NCI-H446 treated with DMSO at 0.1 percent for 48 hours (cell line): Measurements from ENCODE around the gene SPTBN1.

ENCODE experiments used
- DNase-seq: peaks from one replicate; lab custom pipeline; 2025; lab: John Stamatoyannopoulos, UW

The SPTBN1 gene

GRCh38 chr2:54574107-54574859, 118.2 kb downstream of the SPTBN1 start:
- DNase-seq = no peak

DNA sequence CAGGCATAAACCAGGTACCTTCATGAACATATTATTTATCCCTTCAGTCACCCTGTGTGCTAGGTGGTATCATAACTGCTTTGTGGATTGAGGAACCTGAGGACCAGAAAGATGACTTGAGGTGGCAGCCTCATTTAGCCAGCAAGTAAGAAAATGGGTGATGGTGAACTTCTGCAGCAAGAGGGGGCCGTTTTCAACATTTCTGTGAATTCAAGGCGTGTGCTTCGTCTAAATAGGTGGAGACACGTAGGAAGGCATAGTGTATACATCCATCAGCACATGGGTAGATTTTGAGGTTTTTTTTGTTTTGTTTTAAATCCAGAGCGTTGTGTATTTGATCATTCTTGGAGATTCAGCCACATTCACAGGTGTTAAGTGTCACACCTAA, 118.7 kb downstream of the SPTBN1 start:
- DNase-seq = no peak

DNA sequence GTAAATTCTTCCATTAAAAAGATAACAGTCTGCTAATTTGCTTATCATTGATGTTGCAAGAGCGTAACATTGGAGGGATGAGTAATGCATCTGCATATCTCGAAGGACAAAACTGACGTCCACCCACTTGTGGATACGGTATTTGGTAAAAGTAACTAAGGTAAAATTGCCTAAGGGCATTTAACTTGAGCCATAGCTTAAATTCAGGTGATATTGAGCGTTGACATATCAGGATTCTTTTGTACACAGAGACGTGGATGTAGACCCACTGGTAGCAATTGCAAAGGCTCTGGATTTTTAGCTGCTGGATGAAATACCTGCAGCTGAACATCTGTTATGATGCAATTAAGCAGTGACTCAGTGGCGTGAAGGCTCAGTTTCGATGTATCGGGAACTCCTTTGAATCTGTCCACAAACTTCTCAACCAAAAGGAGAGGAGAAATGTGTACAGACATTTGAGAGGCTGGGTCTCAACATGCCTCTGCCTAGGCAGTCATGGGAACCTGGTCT, 119.3 kb downstream of the SPTBN1 start:
- DNase-seq = no peak

DNA sequence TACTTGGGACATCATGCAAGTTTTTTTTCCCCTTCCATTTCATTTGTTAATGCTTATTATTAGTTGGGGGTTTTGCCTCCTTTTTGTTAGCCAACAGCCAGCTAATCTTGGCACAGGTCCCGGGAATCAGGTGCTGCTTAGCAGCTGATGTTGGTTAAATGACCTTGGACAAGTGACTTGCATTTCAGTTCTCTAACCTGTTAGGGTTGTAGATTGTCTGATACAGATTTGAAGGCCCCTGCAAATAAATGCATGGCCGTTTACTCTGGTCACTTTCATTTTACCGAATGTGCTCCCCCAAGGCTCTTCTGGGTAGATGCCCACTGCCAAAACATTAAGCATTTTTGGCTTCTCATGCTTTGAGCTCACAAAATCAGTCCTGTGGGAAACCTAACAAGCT, 120.9 kb downstream of the SPTBN1 start:
- no peak for DNase-seq

DNA sequence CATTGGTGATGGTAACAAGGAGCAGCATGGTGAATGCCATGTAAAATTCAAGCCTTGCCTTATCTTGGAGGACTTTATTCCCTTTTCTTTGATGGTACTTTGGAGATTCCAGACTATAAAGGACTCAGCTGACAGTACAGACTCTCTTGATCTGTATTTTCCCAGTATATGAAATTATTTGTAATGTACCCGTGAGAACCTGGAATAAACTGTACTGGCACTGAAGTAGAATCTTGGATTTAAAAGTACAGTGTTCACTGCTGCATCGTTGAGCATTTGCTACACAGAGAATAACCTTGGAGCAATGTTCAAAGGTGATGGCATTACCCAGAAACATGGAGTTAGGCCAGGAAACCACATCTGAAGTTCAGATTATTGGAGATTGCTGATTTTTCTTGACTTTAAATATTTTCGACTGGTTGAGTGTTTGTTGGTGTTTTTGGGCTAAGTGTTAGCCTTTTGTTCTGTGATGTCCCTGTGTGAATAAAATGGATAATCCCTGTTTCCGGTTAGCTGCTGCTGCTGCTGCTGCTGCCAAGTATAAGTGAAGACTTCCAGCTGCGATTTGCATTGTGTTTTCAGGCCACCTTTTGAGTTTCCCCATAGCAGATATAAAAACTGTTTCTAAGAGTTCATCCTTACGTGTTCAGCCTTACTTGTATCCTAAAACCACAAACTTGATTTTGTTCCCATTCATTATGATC, 122.0 kb downstream of the SPTBN1 start:
- no peak for DNase-seq

- no peak for DNase-seq
Measured at GRCh38 chr2:54578648-54579045, 122.5 kb downstream of the SPTBN1 start.

- DNase-seq = no peak
Measured at GRCh38 chr2:54579061-54579681, 123.0 kb downstream of the SPTBN1 start.

DNA sequence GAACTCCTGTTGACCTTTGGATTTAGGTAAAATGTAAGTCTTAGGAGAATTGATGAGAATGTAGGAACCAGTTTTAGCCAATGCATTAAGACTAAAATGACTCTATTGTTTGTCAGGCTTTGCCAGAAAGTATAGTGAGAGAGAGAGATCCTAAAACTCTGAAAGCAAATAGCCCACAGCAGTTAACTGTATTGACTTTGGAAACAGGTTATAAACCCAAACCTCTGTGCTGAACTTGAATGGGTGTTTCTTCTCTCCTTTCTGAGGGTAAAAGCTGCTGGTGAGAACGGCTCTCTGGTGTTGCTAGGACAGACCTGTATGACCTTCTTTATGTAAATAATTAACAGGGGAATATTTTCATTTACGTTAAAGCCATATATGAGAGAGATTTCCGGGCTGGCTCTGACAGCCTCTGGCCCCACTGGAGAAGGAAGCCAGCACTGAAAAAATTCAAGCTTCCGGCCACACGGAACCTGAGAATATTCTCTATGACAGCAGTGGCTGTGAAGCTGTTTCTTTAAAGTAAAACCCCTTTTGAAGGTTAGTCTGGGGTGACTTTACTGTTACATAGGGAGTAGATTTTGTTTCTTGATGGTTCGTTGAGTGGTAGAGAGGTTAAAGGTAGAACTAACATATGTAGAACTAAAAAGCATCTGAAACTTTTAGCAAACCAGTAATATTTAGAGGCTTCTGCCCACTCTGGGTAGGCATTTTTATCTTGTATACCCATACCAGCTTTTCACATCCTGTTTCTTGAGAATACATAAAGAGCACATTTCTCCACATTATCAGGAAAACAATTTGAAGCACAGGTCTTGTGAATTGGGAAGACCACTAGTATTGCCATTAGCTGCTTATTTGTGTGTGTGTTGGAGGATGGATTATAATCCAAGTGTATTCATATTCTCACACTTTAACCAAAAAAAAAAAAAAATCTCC, 123.8 kb downstream of the SPTBN1 start:
- no peak for DNase-seq

GRCh38 chr2:54581326-54582039, 125.4 kb downstream of the SPTBN1 start:
- no peak for DNase-seq

DNA sequence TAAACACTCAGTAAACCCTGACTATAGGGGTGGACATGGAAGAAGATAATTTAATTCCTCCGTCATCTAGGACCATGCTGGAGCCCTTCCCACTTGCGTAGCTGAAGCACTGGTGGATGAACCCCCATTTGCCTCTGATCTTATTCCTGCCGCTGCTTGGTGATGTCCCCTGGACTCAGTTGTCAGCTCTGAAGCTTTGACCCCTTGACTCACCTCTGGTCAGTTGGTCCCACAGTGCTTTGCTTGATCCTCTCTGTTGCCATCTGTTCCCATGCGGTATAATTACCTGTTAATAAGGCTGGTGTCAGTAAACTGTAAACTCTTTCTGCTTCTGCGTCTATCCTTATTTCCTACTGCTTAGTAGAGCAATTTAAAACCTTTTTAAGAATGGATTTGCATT, 126.9 kb downstream of the SPTBN1 start:
- DNase-seq = no peak

DNA sequence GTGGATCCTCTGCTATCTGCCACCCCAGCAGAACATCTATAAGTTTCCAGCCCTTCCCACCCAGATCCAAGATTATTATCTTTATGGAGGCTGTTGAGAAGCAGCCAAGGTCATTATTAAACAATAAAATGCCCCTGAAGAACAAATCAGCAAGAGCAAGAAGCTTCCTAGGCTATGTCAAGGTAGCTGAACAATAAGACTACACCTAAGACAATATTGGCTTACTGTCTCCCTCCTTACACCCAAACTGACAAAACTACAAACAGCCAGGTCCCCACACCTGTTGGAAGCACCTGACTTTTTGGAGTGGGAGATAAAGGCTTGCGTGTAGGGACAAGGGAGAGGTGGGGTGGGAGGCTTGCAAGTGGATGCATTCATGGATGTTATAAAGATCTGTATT, 128.5 kb downstream of the SPTBN1 start:
- no peak for DNase-seq

GRCh38 chr2:54585136-54585733, 129.1 kb downstream of the SPTBN1 start:
- no peak for DNase-seq

GRCh38 chr2:54586062-54586461, 129.9 kb downstream of the SPTBN1 start:
- peak; percentile 6 for DNase-seq

DNA sequence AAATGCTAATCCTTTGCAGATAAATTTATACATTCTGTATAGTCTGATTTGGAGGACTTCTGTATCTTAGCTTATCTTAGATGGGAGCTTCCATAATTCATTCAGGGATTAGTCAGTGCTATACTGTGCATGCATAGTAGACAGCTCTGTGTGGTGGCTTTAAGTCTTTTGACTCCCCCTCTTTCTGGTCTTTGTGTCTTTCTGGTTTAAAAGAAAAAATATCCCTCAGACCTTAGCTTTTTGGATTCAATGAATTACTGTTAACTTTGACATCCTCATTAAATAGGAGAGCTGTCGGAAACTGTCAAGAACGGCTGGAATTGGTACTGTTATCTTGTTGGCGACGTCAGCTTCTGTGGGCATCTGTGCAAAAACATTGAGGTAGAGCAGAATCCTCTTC, 130.4 kb downstream of the SPTBN1 start:
- DNase-seq = no peak

DNA sequence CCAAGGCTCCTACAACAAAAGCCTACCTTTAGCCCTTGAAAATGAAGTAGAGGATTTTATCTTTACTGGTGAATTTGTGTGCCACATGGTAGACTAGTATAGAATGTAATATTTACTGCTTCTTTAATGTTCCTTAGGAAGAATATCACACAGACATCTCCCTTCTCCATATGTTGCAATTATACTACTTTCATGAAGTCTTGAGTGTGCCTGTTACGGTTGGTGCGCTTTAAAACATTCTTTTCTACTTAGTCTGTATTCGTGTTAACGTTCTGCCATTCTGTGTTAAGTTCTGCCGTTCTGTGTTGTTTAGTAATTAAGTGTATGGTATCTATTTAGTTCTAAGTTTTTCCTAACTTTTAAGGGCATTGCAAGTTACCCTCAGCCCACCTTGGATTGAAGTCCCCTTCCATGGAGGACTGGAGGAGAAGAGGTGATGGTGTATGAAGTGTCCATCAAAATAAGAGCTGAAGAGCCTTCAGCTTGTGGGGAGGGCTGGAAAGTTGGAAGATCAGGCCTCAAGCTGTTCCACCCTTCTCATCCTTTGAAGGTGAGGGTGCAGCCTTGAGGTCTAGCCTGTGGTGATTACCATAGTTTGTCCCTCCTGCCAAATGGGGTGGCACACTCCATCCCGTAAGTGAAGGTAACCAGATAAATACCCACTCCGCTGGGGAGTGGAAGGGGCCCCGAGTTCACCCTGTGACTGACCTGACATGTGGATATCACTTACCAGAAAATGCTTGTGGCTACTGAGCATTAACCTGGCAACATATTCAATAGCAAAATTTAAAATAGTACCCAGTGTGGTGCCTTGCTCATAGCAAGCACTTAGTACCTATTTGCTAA, 131.3 kb downstream of the SPTBN1 start:
- DNase-seq = no peak

GRCh38 chr2:54588244-54588899, 132.2 kb downstream of the SPTBN1 start:
- no peak for DNase-seq

DNA sequence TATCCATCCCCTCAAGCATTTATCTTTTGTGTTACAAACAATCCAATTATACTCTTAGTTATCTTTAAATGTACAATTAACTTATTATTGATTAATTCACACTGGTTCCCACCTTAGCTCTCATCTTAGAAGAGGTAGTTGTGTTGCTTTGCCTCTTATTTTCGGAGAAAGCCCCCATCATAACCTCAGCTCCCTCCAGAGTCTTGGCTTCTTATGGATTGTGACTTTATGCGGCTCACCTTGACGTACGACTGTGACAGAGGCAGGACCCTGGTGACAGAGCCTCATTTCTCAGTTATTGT, 132.9 kb downstream of the SPTBN1 start:
- no peak for DNase-seq

DNA sequence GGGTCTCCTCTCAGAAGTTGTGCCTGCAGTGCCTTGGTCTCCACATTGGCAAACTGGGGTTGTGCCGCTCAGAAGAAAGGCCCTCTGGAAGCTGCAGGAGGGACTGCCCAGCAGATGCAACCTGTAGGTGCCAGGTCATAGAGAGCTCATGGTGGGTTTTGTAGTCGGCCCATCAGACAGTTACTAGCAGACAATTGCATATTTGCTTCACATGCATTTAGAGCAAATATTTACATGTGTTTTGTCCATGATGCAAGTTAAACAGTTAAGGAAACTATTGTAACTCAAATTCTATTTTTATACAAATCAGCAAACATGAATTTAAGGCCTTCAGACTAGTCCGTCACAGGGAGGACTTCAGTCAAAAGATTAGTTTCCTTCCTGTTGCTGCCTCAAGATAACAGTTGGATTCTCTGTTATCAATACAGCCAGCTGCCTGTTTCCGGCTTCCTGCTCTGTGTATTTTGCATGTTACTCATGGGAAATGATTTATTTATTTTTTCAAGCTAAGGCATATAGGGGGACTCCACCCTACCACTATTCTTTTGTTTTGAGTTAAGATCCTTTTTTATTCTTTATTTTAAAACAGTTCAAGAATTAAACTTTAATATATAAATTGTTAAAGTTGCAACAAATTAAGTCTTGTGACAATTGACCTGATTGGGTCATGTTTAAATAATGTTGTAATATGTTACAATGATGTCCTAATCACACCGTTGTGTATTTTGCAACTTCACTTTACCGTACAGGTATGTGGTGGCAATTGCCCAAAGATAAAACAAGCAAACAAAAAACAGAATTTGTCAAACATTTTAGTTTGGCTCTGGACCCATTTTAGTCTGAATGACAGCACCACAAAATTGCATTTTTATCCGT, 133.5 kb downstream of the SPTBN1 start:
- DNase-seq = no peak
